Suprapubic skin (tissue), 4 donors: ENCODE results near the gene COPS9. TPM values are rescaled to one million over a fixed set of nuclear protein-coding genes. Genes with fewer than 3 reads are reported as not detected.

Experiments
- DNase-seq, 2 donors: peaks; one replicate each; pipeline ENCODE4 v3.0.0-alpha.2; 2019; ENCODE audit warnings: low spot score in 2 of 2
- H3K27ac ChIP-seq: fragments of 200-600 bp; sonication (generic); one replicate; pipeline ENCODE4 v1.5.1; 2019
- H3K27me3 ChIP-seq: fragments of 200-600 bp; sonication (generic); one replicate; pipeline ENCODE4 v1.5.1; 2019
- H3K36me3 ChIP-seq: fragments of 200-600 bp; sonication (generic); one replicate; pipeline ENCODE4 v1.5.1; 2019
- H3K4me1 ChIP-seq: fragments of 200-600 bp; sonication (generic); one replicate; pipeline ENCODE4 v1.5.1; 2019
- H3K4me3 ChIP-seq: fragments of 200-600 bp; sonication (generic); one replicate; pipeline ENCODE4 v1.5.1; 2019; ENCODE audit warnings: mild to moderate bottlenecking
- H3K9me3 ChIP-seq: fragments of 200-600 bp; sonication (generic); one replicate; pipeline ENCODE4 v1.5.1; 2019
- CTCF ChIP-seq, 2 donors: fragments of 200-600 bp in 1 of 2; fragments of 450-650 bp in 1 of 2; sonication (generic) in 1 of 2; IDR thresholded peaks; one replicate each; pipeline ENCODE4 v1.5.1; 2016 to 2019; ENCODE audit warnings: antibody characterized with exemption in 2 of 2, mild to moderate bottlenecking in 1 of 2, moderate library complexity in 1 of 2
- EP300 ChIP-seq: sonication (generic); formaldehyde crosslinking; IDR thresholded peaks from one replicate; pipeline ENCODE4 v1.6.1; 2017; ENCODE audit warnings: antibody characterized with exemption
- POLR2A ChIP-seq, 2 donors: fragments of 450-650 bp; IDR thresholded peaks; one replicate each; pipeline ENCODE4 v1.6.1; 2017; ENCODE audit warnings: antibody characterized with exemption in 2 of 2, mild to moderate bottlenecking in 2 of 2, moderate library complexity in 2 of 2
- POLR2AphosphoS5 ChIP-seq, 3 donors: sonication (generic); formaldehyde crosslinking; IDR thresholded peaks; one replicate each; pipeline ENCODE4 v1.6.1; 2017; ENCODE audit warnings: antibody characterized with exemption in 3 of 3
- WGBS: methylation state at CpG from one replicate; pipeline ENCODE4 v1.1.5; 2018; 5-methylcytosine and 5-hydroxymethylcytosine counted together
- total RNA-seq, 4 donors: library from RNA; depleted of rRNA; stranded (reverse); fragments of >200 nt; gene quantifications; one replicate each; pipeline ENCODE4 v1.1.0, GENCODE V29; 2016

The COPS9 gene
- total RNA-seq, 4 donors from 2014 or later: 30.6 to 178 (median 143) TPM

- peaks cover 30% of the 10 kb centered on the region for H3K27me3 ChIP-seq
- H3K4me1 ChIP-seq: no peaks in the 10 kb centered on the region
- H3K4me3 ChIP-seq: no peak overlapping the region
- H3K27ac ChIP-seq: no peak overlapping the region
- no peak for TF ChIP-seq CTCF (IDR thresholded peaks at IDR 0.05)
- TF ChIP-seq POLR2A (IDR thresholded peaks at IDR 0.05): no peak
- no peak for TF ChIP-seq EP300
- no peaks in the 10 kb centered on the region for H3K36me3 ChIP-seq
- no peak for DNase-seq
- WGBS: 84% methylated on average over 6 of the region's 6 CpGs
- no peaks in the 10 kb centered on the region for H3K9me3 ChIP-seq
Measured at GRCh38 chr2:240114233-240114632, 21.9 kb downstream of the COPS9 start.

GRCh38 chr2:240112914-240113690, 23.0 kb downstream of the COPS9 start:
- TF ChIP-seq POLR2AphosphoS5 (IDR thresholded peaks at IDR 0.05): no peak
- TF ChIP-seq POLR2A (IDR thresholded peaks at IDR 0.05): no peak
- TF ChIP-seq EP300: no peak
- no peak for TF ChIP-seq CTCF (IDR thresholded peaks at IDR 0.05)
- H3K36me3 ChIP-seq: no peaks in the 10 kb centered on the region
- no peaks in the 10 kb centered on the region for H3K9me3 ChIP-seq
- DNase-seq: no peak
- H3K27me3 ChIP-seq: peaks cover 36% of the 10 kb centered on the region
- WGBS: 22% methylated on average over 5 of the region's 5 CpGs
- H3K4me1 ChIP-seq: no peaks in the 10 kb centered on the region
- no peak overlapping the region for H3K4me3 ChIP-seq
- no peak overlapping the region for H3K27ac ChIP-seq

GRCh38 chr2:240111253-240111652, 24.9 kb downstream of the COPS9 start:
- 39% methylated on average over 8 of the region's 10 CpGs for WGBS
- no peaks in the 10 kb centered on the region for H3K9me3 ChIP-seq
- H3K27me3 ChIP-seq: peaks cover 48% of the 10 kb centered on the region
- no peaks in the 10 kb centered on the region for H3K4me1 ChIP-seq
- H3K27ac ChIP-seq: no peak overlapping the region
- H3K4me3 ChIP-seq: no peak overlapping the region
- no peak for TF ChIP-seq CTCF (IDR thresholded peaks at IDR 0.05)
- no peak for TF ChIP-seq EP300
- TF ChIP-seq POLR2A (IDR thresholded peaks at IDR 0.05): no peak
- no peak for TF ChIP-seq POLR2AphosphoS5 (IDR thresholded peaks at IDR 0.05)
- no peaks in the 10 kb centered on the region for H3K36me3 ChIP-seq
- DNase-seq: no peak

GRCh38 chr2:240109386-240109785, 26.7 kb downstream of the COPS9 start:
- Histone ChIP-seq H3K36me3 (no peaks in the 10 kb centered on the region), H3K27ac (no peak overlapping the region), H3K27me3 (peaks cover 60% of the 10 kb centered on the region), H3K4me1 (no peaks in the 10 kb centered on the region), H3K4me3 (no peak overlapping the region), H3K9me3 (no peaks in the 10 kb centered on the region)
- 88% methylated on average over 8 of the region's 11 CpGs for WGBS
- no peak for DNase-seq
- TF ChIP-seq CTCF (IDR thresholded peaks at IDR 0.05) (no peak), POLR2AphosphoS5 (IDR thresholded peaks at IDR 0.05) (no peak), POLR2A (IDR thresholded peaks at IDR 0.05) (no peak)

- TF ChIP-seq EP300 (no peak), CTCF (IDR thresholded peaks at IDR 0.05) (no peak), POLR2A (IDR thresholded peaks at IDR 0.05) (no peak), POLR2AphosphoS5 (IDR thresholded peaks at IDR 0.05) (no peak)
- no peaks in the 10 kb centered on the region for H3K4me1 ChIP-seq
- no peak overlapping the region for H3K27ac ChIP-seq
- no peaks in the 10 kb centered on the region for H3K9me3 ChIP-seq
- H3K36me3 ChIP-seq: no peaks in the 10 kb centered on the region
- no peak overlapping the region for H3K4me3 ChIP-seq
- no peak for DNase-seq
- WGBS: 69% methylated on average over 3 of the region's 6 CpGs
- H3K27me3 ChIP-seq: peaks cover 48% of the 10 kb centered on the region
Measured at GRCh38 chr2:240107477-240107796, 28.7 kb downstream of the COPS9 start.
